Stimulated activated CD4-positive, alpha-beta T cell treated with anti-CD3 and anti-CD28 coated beads, TNF-alpha, amount 100 ng/mL, for 24 hours (primary cell): ENCODE data around the gene CASP6.
A peak's percentile ranks its signal among the peaks of the same experiment; 100 is the strongest.

Experiments
- DNase-seq, 3 experiments: peaks; one replicate each; pipeline ENCODE4 v3.0.0-alpha.2; 2020; ENCODE audit warnings: low read depth in 3 of 3

The CASP6 gene

DNA sequence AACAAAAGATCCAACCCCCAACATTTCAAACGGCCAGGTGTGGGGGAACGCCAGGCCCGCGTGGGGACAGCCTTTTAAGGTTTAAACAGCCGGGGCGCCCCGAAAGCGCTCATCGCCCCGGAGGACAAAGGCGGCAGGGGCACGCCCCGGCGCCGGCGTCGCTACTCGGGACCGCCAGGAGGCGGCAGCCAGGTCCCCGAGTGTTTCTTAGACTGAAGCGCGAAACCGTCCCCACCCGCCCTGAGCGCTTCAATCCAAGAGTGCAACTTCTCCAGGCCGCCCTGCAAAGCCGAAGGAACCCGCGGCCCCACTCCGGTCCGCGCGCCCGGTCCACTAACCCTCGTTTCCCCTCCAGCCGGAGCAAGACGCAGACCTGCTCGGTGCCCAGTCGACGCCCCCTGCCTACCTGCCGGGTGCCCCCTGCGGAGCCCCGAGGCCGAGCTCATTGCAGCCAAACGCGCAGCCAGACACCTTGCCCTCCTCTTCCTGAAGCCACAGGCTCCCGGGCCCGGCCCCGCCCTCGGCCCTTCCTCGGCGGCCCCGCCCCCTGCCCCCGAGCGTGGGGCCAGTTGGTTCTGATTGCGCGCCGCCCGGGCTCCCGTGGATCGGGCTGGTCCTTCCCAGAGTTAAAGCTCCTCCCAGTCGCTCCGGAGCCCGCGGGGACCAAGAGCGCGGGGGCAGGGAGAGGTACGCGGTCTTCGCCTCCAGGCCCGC, at the start of gene CASP6:
CASP6 (minus strand) TSS at position 496 of the 714 bp plus-strand sequence; CDS start at position 446, 50 bp downstream.
- DNase-seq = peak; percentile 37 to 67 (median 44)

DNA sequence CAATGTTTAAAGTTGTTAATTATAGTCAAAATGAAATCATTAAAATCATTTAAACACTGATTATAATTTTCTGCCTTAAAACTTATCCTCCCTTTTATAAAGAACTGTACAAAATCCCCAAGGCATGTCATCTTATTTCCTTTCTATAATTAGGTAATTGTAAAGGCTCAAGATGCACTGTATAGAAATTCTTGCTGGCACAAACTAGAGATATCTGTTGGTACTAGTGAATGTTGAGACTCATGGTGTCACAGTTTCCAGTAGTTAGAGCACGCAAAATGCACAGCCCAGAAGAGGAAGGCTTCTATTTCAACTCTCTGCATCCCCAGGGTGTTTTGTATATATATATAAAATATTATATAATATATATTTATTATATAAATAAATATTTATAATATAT, 49.3 kb upstream of the CASP6 start:
- no peak for DNase-seq

DNA sequence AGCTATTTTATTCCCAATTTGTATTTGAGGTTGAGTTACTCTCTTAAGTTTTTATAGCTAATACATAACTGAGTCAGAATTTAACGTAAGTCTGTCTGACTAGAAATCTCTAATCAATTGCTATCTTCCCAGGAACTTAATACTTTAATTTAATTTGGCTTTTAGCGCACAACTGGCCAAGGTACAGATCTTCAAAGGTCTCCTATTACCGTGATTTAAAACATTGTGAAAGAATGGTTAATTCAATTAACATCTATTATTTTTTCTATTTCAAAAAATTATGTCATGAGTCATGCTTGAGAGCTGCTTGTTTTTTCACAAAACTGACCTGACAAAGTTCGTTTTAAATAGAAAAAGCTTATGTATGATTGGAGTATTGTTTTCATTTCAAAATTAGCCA, 48.6 kb upstream of the CASP6 start:
- DNase-seq = no peak

DNA sequence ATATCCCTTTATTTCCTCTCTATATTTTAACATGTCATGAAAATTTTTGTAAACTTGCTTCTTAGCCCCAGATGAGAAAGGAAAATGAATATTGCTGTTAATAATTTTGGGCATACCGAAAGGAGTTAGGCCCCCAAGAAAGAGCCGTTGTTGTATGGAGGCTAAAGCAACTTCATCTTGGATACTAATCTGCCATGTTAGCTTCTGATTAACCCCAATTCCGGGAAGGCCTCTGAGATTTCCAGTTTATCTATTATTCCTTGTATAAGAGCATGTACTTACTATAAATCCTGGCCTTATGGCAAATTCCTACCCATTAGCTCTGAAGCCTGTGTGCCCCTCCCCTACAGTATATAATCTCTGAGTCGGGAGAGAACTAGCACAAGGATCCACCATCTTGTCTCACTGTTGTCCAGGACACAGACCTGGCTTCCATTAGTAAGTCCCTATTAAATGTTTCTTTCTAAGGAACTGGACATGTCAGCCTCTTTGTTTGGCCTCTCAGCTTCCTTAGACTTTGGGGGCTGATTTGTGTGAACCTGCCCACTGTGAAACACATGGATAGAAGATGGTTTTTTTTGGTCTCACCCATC, 47.5 kb upstream of the CASP6 start:
- DNase-seq = no peak

DNA sequence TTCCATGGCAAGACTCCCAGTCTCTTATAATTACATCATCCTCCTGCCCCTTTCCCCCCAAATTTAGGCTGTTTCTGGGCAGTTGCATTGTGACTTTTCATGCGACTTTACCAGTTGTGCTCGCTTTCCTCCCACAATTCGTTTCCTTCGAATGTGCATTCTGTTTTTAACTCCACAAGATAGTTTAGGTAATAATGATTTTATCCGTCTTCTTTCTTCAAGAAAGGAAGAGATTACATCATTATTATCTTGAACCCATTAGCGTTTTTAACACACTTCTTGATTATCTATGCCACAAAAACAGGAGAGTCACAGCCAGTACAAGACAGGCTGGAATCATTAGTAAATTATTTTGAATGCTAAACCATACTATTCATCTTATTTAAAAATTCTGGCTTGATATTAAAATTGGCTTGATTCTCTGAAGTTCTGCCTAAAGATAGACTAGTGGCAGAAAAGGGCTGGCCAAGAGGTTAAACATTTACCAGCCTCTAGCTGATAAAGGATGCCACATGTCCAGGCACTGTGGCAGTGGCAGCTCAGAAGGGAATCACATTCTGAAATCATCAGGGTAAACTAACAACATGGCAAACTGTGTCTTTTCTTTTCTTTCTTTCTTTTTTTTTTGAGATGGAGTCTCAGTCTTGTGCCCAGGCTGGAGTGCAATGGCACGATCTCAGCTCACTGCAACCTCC, 46.3 kb upstream of the CASP6 start:
- no peak for DNase-seq

DNA sequence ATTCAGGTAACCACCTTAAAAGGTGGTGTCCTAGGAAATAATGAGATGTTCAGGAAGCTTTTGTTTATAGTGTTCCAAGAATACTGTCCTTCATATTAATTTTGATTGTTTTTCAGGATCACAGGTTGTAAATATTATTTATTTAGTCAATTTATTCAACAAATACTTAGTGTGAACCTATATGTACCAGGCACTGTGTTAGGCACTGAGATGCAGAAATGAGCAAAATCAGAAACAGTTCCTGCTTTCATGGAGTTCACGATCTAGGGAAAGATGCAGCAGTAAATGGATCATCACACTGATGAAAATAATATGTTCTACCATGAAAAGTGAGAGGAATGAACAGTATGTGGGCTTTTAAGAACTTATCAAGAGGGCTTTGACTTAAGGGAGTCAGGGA, 44.9 kb upstream of the CASP6 start:
- no peak for DNase-seq

DNA sequence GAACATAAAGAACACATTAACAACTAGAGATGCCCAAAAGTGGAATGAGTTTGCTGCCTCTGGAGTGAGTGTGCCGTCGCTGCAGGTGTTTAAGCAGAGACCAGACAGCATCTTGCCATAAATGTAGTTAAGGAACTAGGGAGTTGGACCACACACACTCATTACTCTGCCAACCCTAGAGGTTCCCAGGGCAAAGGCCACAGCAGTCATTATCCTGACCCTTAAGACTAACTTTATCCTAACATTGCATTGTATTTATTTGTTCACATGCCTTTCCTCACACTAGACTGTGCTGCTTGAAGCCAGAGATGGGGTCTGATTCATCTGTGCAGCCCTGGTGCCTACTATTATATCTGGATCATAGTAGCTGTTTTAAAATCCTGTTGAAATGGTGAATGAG, 43.5 kb upstream of the CASP6 start:
- no peak for DNase-seq

DNA sequence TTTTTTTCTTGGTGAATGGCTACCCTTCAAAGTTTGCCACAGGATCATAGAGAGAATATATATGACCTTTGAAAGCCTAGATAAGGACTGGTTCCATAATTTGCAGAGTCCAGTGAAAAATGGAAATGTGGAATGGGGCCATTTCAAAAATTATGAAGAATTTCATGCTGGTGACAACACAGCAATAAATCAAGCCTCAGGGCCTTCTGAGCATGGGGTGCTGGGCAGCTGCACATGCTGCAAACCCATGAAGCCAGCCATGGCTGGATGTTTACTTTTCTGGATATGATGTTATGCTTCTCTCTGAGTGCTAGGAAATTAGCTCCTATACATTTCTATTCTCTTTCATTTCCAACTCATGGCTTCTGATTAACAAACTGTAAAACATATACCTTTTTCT, 42.6 kb upstream of the CASP6 start:
- no peak for DNase-seq

DNA sequence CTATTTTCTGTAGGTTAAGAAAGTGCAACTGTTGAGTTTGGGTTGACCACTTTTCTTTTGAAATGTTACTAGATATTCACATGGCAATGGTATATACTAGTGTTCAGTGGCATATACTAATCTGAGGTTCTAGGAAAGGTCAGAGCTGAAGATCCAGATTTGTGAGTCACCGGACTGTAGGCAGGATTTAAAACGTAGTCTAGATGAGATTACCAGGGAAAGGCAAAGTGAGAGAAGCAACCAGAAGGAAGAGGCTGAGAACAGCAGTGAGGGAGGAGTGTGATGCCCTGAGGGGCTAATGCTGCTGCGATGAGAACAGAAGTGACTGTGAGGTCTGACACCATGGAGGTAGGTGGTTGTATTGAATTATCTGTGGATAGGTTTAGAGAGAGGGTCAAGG, 36.3 kb upstream of the CASP6 start:
- DNase-seq = no peak

DNA sequence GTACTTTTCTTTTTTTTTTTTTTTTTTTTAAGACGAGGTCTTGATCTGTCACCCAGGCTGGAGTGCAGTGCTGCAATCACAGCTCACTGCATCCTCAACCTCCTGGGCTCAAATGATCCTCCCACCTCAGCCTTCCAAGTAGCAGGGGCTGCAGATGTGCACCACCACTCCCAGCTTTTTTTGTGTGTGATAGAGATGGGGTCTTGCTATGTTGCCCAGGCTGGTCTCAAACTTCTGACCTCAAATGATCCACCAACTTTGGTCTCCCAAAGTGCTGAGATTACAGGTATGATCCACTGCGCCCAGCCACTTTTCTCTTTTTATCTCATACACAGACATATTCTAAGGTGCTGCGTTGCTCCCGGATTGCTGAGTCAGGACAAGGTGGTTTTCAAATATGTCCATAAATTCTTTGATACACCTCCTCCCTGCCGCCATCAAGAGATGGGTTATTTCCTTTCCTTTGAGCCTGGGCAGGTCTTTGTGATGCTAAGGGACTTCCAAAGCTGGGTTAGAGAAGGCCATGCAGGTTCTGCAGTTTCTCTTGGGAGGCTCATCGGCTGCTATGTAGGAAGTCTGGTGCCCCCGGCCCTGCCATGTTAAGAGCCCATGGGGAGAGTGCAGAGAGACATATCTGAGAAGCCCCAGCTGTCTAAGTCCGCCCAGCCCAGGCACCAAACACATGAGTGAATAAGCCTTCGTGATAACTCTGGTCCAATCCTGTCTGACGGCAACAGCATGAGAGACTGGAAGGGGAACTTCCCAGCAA, 35.0 kb upstream of the CASP6 start:
- DNase-seq = no peak

DNA sequence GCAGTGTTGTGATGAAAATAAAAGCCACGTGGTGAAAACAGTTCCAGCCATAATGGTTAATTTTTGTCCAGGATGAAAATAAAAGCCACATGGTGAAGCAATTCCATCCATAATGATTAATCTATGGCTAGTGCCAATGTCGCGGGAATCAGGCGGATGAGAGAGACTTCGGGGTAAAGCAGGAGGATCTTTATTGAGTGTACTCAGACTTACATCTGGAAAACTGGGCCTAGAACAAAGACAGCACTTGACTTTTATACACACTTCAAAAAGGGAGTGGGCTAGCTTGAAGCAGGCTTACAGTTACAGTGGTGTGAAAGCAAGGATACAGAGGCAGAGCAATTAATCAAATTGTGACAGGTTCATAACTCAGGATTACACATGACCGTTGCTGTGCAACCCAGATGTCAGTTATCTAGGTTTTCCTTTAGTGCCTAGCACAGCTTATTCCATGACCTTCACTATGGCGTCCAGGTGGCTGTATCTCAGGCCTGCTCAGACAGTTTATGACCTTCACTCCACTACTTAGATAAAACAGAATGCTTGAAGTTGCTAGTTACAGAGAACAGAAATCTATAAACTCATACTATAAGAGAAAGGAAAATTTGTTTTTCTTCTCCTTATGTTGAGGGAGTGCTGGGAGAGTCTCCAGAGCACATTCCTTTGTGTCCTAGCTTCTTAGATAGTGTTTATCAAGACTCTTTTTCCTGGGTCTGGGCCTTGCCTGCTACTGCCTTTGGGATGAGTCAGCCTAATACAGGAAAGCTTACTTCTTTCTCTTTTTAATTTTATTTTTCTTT, 32.5 kb upstream of the CASP6 start:
- DNase-seq = no peak

DNA sequence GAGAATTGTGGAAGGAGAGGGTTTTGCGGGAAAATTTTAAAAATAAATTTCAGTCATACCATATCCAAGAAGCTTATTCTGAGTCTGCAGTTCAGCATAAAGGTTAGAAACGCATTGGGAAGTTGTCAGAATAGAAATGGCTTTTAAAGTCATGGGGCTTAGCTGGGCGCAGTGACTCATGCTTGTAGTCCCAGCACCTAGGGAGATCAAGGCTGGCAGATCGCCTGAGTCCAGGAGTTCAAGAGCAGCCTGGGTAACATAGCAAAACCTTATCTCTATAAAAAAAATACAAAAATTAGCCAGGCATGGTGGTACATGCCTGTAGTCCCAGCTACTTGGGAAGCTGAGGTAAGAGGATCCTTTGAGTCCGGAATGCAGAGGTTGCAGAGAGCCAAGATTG, 30.5 kb upstream of the CASP6 start:
- no peak for DNase-seq

DNA sequence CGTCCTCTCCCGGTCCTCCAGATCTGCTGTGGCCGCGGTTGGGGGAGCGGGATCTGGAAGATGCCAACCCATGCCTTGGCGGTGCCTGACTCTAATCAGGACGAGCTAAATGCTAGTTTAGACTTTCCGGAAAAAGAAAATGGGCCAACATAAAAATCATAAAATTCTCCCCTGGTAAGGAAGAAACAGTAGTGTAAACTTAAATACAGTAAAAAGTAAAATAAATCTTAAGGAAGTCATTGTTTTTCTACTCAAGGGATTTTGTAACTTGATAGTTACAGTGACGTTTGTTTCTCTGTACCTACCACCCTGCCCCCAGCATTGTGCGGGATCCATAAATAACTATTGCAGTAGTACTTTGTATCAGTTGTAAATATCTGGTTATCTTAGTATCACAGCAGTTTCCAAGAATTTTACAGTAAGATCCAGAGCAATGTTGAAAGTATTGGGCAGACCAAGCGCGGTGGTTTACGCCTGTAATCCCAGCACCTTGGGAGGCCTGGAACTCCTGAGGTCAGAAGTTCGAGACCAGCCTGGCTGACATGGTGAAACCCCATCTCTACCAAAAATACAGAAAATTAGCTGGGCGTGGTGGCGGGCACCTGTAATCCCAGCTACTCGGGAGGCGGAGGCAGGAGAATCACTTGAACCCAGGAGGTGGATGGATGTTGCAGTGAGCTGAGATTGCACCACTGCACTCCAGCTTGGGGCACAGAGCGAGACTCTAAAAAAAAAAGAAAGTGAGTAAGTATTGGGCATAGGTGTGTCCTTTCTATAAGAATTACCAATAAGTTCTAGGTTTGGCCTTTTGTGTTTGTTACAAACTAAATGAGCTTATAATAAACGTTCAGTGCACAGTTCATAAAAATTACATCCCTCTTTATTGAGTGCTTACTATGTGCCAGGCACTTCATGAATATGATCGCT, 27.6 kb upstream of the CASP6 start:
- DNase-seq = no peak

DNA sequence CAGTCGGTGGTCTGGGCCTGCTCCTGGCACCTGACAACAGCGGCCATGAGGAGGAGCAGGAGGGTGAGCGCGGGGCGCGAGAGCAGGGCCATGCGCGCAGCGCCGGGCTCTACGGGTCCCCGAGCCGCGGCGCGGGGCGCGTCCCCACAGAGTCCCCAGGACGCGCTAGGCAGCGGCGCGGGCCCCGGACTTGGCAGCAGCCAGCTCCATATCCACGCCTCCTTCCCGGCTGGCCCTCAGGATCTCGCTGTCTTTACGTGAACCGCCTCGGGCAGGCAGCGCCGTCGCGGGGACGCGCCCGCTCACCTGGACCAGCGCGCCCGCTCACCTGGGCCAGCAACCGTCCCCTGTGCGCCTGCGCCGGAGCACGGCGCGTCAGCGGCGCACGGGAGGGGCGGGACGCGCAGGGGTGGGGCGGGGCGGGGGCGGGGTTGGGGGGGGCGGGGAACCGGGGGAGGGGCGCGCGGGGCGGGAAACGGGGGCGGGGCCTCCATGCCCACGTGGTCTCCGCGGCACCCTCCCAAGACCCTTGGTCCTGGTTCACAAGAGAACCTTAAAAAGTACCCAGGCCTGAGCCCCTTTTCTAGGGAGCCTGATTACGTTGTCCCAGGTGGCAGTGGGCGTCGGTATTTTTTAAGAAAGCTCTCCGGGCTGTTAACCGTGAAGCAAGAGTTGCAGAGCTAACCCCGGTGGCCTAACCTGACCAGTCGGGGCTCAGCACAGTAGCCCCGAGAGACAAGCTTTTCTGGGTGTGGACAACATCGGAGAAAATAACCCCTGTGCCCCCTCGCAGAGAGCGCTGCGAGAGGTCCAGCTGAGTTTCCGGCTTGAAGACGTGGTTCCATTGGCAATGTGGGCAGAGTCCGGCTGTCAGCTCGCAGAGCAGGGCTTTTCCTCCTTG, 26.7 kb upstream of the CASP6 start, which contains the start of gene PLA2G12A:
PLA2G12A (minus strand) TSS at position 353 of the 901 bp plus-strand sequence; CDS start at position 92, 261 bp downstream.
- DNase-seq = peak; percentile 37 to 64 (median 54)

DNA sequence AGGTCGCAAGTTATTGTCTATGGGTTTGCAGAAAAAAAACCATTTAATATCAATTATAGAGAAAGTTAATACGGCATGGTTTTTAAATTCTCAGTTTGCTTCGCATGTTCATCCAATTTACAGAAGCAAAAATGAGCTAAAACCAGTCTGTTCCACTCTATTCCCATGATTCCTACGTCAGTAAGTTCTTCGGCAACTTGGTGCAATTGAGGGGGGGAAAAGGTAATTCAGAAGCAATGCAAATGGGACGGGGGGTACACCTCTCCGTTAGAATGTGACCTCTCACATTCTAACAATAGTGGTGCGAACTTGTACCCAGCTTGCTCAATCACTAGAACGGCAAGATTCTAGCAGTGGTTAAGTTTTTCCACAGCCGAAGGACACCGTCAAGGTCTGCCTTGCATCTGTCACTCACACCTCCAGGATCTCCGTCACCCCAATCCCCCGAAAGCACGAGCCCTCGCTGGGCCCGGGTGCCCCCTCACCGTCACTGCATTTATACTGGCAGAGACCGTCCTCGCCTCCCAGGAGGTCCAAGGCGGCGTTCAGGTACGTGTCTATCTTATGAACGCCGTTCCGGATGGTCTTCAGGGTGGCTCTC, 26.0 kb upstream of the CASP6 start:
- DNase-seq = peak in 2 of 3 experiments; percentile 0 to 3

DNA sequence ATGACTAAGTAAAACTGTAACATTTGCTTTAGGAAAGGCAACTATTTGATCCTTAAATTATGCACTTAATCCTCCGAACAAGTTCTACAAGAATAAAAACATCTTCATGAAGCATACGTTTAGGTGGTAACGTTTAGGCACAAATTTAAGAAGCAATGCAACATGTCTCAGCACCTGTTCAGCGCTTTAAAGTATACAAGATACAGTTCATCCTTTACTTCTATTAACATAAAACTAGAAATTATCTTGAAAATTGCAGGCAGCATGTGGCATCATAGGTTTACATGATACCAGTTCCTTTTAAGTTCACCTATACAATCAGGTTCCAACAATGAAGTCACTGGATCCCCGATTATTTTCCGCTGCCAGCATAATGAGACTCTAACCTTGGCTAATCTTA, 25.1 kb upstream of the CASP6 start:
- DNase-seq = no peak

DNA sequence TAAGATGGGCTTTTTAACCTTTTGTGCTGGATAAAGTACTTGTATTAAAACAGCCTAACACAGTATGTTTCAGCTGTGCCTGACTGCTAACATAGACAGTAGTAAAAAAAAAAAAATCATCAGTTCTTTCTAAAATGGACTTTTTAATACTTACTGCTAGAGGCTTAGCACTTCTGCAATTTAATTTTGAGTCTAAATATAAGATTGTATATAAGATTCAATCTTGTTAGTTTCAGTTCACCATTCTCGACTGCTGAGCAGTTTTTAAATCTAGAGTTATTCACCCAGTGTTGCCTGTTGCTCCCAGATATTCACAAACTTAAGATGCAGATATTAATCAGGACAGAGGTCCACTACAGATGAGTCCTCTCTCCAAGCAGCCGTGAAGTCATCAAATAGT, 19.9 kb upstream of the CASP6 start:
- DNase-seq = no peak

DNA sequence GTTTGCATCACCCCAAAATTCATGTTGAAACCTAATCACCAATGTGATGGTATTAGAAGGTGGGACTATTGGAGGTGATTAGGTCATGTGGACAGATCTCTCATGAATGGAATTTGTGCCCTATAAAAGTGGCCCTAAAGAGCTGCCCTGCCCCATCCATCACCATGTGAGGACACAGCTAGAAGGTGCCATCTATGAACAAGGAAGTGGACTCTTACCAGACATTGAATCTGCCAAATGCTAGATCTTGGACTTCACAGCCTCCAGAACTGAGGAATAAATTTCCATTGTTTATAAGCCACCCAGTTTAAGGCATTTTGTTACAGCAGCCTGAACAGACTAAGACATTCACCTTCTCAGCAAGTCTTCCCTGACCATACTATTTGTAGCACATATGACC, 19.1 kb upstream of the CASP6 start:
- no peak for DNase-seq

DNA sequence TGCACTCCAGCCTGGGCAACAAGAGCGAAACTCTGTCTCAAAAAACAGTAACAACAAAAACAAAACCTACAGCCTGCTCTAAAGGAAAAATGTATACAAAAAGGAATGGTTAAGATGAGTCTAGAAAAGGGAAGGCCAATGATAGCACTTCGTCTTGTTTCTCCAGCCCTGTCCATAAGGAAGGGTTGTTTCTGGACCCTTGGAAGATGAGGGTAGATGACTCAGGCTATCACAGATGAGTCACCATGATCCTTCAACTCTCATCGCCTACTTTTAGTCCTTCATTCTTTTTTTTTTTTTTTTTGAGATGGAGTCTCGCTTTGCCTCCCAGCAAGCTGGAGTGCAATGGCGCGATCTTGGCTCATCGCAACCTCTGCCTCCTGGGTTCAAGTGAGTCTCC, 17.8 kb upstream of the CASP6 start:
- DNase-seq = no peak
